DOHH2 (cell line): ENCODE results near the gene COQ4.

ENCODE experiments used
- H3F3A ChIP-seq: fragments of 200-600 bp; sonication (generic), shearing (Covaris generic); 2 replicates; pipeline ENCODE4 v1.6.0; 2016; ENCODE audit warnings: antibody characterized with exemption, mild to moderate bottlenecking; ENCODE audit not compliant: control insufficient read depth, insufficient read depth
- H3K27ac ChIP-seq: fragments of 200-600 bp; sonication (generic); 2 replicates; pipeline ENCODE4 v1.5.1; 2014; ENCODE audit warnings: low read depth, mild to moderate bottlenecking, low read length, moderate library complexity
- H3K27me3 ChIP-seq: fragments of 200-600 bp; sonication (generic); 2 replicates; pipeline ENCODE4 v1.6.1; 2014; ENCODE audit warnings: mild to moderate bottlenecking, low read length, mixed read lengths; ENCODE audit not compliant: control insufficient read depth
- H3K36me3 ChIP-seq: fragments of 200-600 bp; sonication (generic); 2 replicates; pipeline ENCODE4 v1.6.1; 2014; ENCODE audit warnings: mild to moderate bottlenecking, low read length, moderate library complexity, mixed read lengths; ENCODE audit not compliant: control insufficient read depth
- H3K4me1 ChIP-seq: fragments of 200-600 bp; sonication (generic); 2 replicates; pipeline ENCODE4 v1.6.1; 2014; ENCODE audit warnings: mild to moderate bottlenecking, low read length, mixed read lengths; ENCODE audit not compliant: control insufficient read depth
- H3K4me2 ChIP-seq: fragments of 200-600 bp; sonication (generic); 2 replicates; pipeline ENCODE4 v1.6.0; 2014; ENCODE audit warnings: mild to moderate bottlenecking, low read length, moderate library complexity
- H3K4me3 ChIP-seq: fragments of 200-600 bp; sonication (generic); 2 replicates; pipeline ENCODE4 v1.5.1; 2014; ENCODE audit warnings: mild to moderate bottlenecking, low read length, mixed read lengths
- H3K79me2 ChIP-seq: fragments of 200-600 bp; sonication (generic); 2 replicates; pipeline ENCODE4 v1.6.1; 2014; ENCODE audit warnings: mild to moderate bottlenecking, low read length, mixed read lengths; ENCODE audit not compliant: control insufficient read depth
- H3K9me2 ChIP-seq: fragments of 200-600 bp; sonication (generic); replicated peaks from 2 replicates; pipeline ENCODE4 v1.6.1; 2014; ENCODE audit warnings: mild to moderate bottlenecking, low read length, mixed read lengths; ENCODE audit not compliant: control insufficient read depth
- H3K9me3 ChIP-seq: fragments of 200-600 bp; sonication (generic); 2 replicates; pipeline ENCODE4 v1.6.1; 2014; ENCODE audit warnings: antibody characterized with exemption, low read length, mixed read lengths; ENCODE audit not compliant: control insufficient read depth, insufficient read depth
- H4K20me1 ChIP-seq: fragments of 200-600 bp; sonication (generic); 2 replicates; pipeline ENCODE4 v1.6.0; 2014; ENCODE audit warnings: low read depth, mild to moderate bottlenecking, antibody characterized with exemption, low read length, moderate library complexity; ENCODE audit not compliant: control insufficient read depth, insufficient read depth
- CTCF ChIP-seq: fragments of 200-600 bp; sonication (generic); IDR thresholded peaks from one replicate; pipeline ENCODE4 v1.5.1; 2014; ENCODE audit warnings: antibody characterized with exemption, mild to moderate bottlenecking, low read depth, low read length; ENCODE audit not compliant: poor library complexity, severe bottlenecking
- EZH2phosphoT487 ChIP-seq: fragments of 200-600 bp; sonication (generic); IDR thresholded peaks from 2 replicates; pipeline ENCODE4 v1.6.1; 2017; ENCODE audit warnings: borderline replicate concordance, mild to moderate bottlenecking, antibody characterized with exemption, low read length, moderate library complexity, mixed read lengths

The COQ4 gene

GRCh38 chr9:128280084-128280622, 42.5 kb upstream of the COQ4 start:
- no peaks in the 10 kb centered on the region for H4K20me1 ChIP-seq
- H3K27me3 ChIP-seq = no peaks in the 10 kb centered on the region
- TF ChIP-seq EZH2phosphoT487 (no peak), CTCF (no peak)
- H3F3A ChIP-seq = no peaks in the 10 kb centered on the region
- no peaks in the 10 kb centered on the region for H3K36me3 ChIP-seq
- no peaks in the 10 kb centered on the region for H3K9me2 ChIP-seq
- H3K27ac ChIP-seq = no peak overlapping the region
- H3K79me2 ChIP-seq = peaks cover 12% of the 10 kb centered on the region
- no peak overlapping the region for H3K4me3 ChIP-seq
- no peaks in the 10 kb centered on the region for H3K9me3 ChIP-seq
- H3K4me1 ChIP-seq = peaks cover 9% of the 10 kb centered on the region
- H3K4me2 ChIP-seq = no peak overlapping the region

GRCh38 chr9:128282500-128282899, 40.1 kb upstream of the COQ4 start:
- TF ChIP-seq CTCF = no peak
- no peak for TF ChIP-seq EZH2phosphoT487
- no peaks in the 10 kb centered on the region for H3K36me3 ChIP-seq
- no peaks in the 10 kb centered on the region for H3K9me3 ChIP-seq
- H3F3A ChIP-seq = no peaks in the 10 kb centered on the region
- H3K4me3 ChIP-seq = no peak overlapping the region
- no peaks in the 10 kb centered on the region for H3K79me2 ChIP-seq
- H3K9me2 ChIP-seq = no peaks in the 10 kb centered on the region
- H3K4me2 ChIP-seq = no peak overlapping the region
- H3K27me3 ChIP-seq = no peaks in the 10 kb centered on the region
- H4K20me1 ChIP-seq = no peaks in the 10 kb centered on the region
- H3K4me1 ChIP-seq = peaks cover 3% of the 10 kb centered on the region; the same call in 1 of the 2 replicates
- H3K27ac ChIP-seq = no peak overlapping the region

GRCh38 chr9:128285033-128285784, 37.4 kb upstream of the COQ4 start:
- Histone ChIP-seq H3K36me3 (no peaks in the 10 kb centered on the region), H3K27me3 (no peaks in the 10 kb centered on the region), H3K4me2 (no peak overlapping the region), H3K9me3 (no peaks in the 10 kb centered on the region), H3K4me3 (no peak overlapping the region), H3K27ac (no peak overlapping the region), H3K9me2 (no peaks in the 10 kb centered on the region), H3K4me1 (peaks cover 3% of the 10 kb centered on the region; the same call in 1 of the 2 replicates), H3K79me2 (no peaks in the 10 kb centered on the region), H4K20me1 (no peaks in the 10 kb centered on the region), H3F3A (no peaks in the 10 kb centered on the region)
- TF ChIP-seq CTCF (no peak), EZH2phosphoT487 (no peak)
